Measurements from ENCODE around the gene TMCC2. TPM values are rescaled to one million over a fixed set of nuclear protein-coding genes. Genes with fewer than 3 reads are reported as not detected.
A peak's percentile ranks its signal among the peaks of the same experiment; 100 is the strongest.

The TMCC2 gene
- total RNA-seq, 1 donor from 2014 or later, result 10.6 TPM

DNA sequence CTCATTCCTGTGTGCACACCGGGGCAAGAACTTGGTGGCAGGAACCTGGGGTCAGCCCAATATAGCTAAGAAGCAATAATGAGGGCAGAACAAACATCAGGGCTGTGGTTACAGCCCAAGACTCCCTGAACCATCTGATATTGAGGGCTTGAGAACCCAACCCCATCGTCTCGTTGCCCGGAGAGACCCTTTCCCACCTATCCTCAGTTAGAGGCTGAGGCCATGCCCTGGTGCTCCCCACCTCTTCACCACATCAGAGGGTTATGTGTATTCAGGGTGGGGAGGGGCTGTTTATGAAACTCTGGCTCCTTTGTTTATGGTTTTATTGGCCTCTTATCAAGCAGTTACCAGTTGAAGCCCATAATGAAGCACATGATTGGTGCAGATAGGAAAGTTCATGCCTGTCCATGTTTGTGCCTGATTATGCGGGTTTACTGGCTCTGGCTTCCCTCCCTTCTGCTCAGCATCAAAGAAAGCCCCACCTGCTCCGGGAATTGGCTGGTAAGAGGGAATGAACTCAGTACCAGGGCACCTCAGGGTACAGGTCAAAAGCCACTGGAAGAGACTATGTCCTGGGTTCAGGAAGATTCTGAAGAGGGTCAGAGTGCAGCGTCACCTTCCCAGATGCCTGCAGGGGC, 79.3 kb downstream of the TMCC2 start:
- TF ChIP-seq, protein P1, sequence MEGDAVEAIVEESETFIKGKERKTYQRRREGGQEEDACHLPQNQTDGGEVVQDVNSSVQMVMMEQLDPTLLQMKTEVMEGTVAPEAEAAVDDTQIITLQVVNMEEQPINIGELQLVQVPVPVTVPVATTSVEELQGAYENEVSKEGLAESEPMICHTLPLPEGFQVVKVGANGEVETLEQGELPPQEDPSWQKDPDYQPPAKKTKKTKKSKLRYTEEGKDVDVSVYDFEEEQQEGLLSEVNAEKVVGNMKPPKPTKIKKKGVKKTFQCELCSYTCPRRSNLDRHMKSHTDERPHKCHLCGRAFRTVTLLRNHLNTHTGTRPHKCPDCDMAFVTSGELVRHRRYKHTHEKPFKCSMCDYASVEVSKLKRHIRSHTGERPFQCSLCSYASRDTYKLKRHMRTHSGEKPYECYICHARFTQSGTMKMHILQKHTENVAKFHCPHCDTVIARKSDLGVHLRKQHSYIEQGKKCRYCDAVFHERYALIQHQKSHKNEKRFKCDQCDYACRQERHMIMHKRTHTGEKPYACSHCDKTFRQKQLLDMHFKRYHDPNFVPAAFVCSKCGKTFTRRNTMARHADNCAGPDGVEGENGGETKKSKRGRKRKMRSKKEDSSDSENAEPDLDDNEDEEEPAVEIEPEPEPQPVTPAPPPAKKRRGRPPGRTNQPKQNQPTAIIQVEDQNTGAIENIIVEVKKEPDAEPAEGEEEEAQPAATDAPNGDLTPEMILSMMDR (IDR thresholded peaks at IDR 0.05; ENCODE audit: insufficient read depth, low read depth, low read length), result no peak
- TF ChIP-seq EZH2 (IDR thresholded peaks at IDR 0.05; ENCODE audit: insufficient read depth, low read length), result no peak
- Histone ChIP-seq H2AFZ (ENCODE audit: low read depth, low read length) (no peak overlapping the region), H4K20me1 (ENCODE audit: insufficient read depth, low read length) (peaks cover 23% of the 10 kb centered on the region), H3K36me3 (ENCODE audit: insufficient read depth, low read length) (peaks cover 55% of the 10 kb centered on the region), H3K27ac (ENCODE audit: low read depth, low read length) (no peak overlapping the region), H3K4me1 (ENCODE audit: insufficient read depth, low read length) (peaks cover 17% of the 10 kb centered on the region), H3K79me2 (ENCODE audit: insufficient read depth, low read length) (peaks cover 55% of the 10 kb centered on the region), H3K4me2 (ENCODE audit: low read length) (no peak overlapping the region), H3K27me3 (ENCODE audit: insufficient read depth, low read length) (no peaks in the 10 kb centered on the region), H3K9ac (ENCODE audit: low read length) (no peak overlapping the region), H3K9me3 (ENCODE audit: insufficient read depth, low read depth, low read length) (no peaks in the 10 kb centered on the region), H3K4me3 (ENCODE audit: insufficient read depth, low read depth, low read length) (no peak overlapping the region)
- H3K4me1 Mint-ChIP-seq (ENCODE audit: low read depth, unreplicated experiment), result peaks cover 37% of the 10 kb centered on the region
- H3K36me3 Mint-ChIP-seq (ENCODE audit: low read depth, unreplicated experiment), result peaks cover 59% of the 10 kb centered on the region
- no peak overlapping the region for H3K4me3 Mint-ChIP-seq (ENCODE audit: unreplicated experiment)
- no peak for FAIRE-seq
- peak overlapping the region; percentile 47 for H3K27ac Mint-ChIP-seq (ENCODE audit: unreplicated experiment)
- no peaks in the 10 kb centered on the region for H3K9me3 Mint-ChIP-seq (ENCODE audit: unreplicated experiment)
- no peak for DNase-seq (ENCODE audit: low read depth)
- H3K27me3 Mint-ChIP-seq (ENCODE audit: low read depth, unreplicated experiment), result no peaks in the 10 kb centered on the region

DNA sequence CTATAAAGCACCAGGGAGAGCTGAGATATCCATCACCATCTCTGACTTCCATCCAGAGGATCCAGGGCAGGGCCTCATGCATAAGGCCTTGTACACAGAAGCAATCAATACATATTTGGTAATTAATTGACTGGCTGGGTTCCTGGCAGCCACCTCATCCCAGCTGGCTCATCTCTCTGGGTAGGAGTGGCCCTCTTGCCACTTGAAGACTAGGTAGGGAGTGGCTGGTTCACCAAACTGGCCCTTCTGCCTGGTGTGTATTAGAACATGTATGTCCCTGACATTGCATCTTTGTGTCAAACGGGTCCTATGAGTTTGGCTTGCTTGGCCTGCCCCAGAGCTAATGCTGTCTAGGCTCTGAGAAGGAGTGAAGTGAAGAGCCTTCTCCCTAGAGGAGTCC, 82.0 kb downstream of the TMCC2 start:
- FAIRE-seq, result no peak
- TF ChIP-seq EZH2 (IDR thresholded peaks at IDR 0.05; ENCODE audit: insufficient read depth, low read length), result no peak
- TF ChIP-seq, protein P1 (IDR thresholded peaks at IDR 0.05; ENCODE audit: insufficient read depth, low read depth, low read length), result no peak
- Mint-ChIP-seq H3K36me3 (ENCODE audit: low read depth, unreplicated experiment) (peaks cover 57% of the 10 kb centered on the region), H3K4me1 (ENCODE audit: low read depth, unreplicated experiment) (peaks cover 51% of the 10 kb centered on the region), H3K9me3 (ENCODE audit: unreplicated experiment) (no peaks in the 10 kb centered on the region), H3K4me3 (ENCODE audit: unreplicated experiment) (no peak overlapping the region), H3K27ac (ENCODE audit: unreplicated experiment) (no peak overlapping the region), H3K27me3 (ENCODE audit: low read depth, unreplicated experiment) (no peaks in the 10 kb centered on the region)
- Histone ChIP-seq H3K4me2 (ENCODE audit: low read length) (no peak overlapping the region), H2AFZ (ENCODE audit: low read depth, low read length) (no peak overlapping the region), H3K9ac (ENCODE audit: low read length) (no peak overlapping the region), H3K9me3 (ENCODE audit: insufficient read depth, low read depth, low read length) (no peaks in the 10 kb centered on the region), H4K20me1 (ENCODE audit: insufficient read depth, low read length) (peaks cover 33% of the 10 kb centered on the region), H3K4me3 (ENCODE audit: insufficient read depth, low read depth, low read length) (no peak overlapping the region), H3K79me2 (ENCODE audit: insufficient read depth, low read length) (peaks cover 66% of the 10 kb centered on the region), H3K27me3 (ENCODE audit: insufficient read depth, low read length) (no peaks in the 10 kb centered on the region), H3K27ac (ENCODE audit: low read depth, low read length) (no peak overlapping the region), H3K36me3 (ENCODE audit: insufficient read depth, low read length) (peaks cover 45% of the 10 kb centered on the region), H3K4me1 (ENCODE audit: insufficient read depth, low read length) (peaks cover 18% of the 10 kb centered on the region)
- no peak for DNase-seq (ENCODE audit: low read depth)

- DNase-seq (ENCODE audit: low read depth), result no peak
- Mint-ChIP-seq H3K27ac (ENCODE audit: unreplicated experiment) (no peak overlapping the region), H3K9me3 (ENCODE audit: unreplicated experiment) (no peaks in the 10 kb centered on the region), H3K36me3 (ENCODE audit: low read depth, unreplicated experiment) (peaks cover 48% of the 10 kb centered on the region), H3K27me3 (ENCODE audit: low read depth, unreplicated experiment) (no peaks in the 10 kb centered on the region), H3K4me1 (ENCODE audit: low read depth, unreplicated experiment) (peaks cover 56% of the 10 kb centered on the region), H3K4me3 (ENCODE audit: unreplicated experiment) (no peak overlapping the region)
- no peak overlapping the region for H3K9ac ChIP-seq (ENCODE audit: low read length)
- H3K27me3 ChIP-seq (ENCODE audit: insufficient read depth, low read length), result no peaks in the 10 kb centered on the region
- H4K20me1 ChIP-seq (ENCODE audit: insufficient read depth, low read length), result peaks cover 45% of the 10 kb centered on the region
- H3K4me3 ChIP-seq (ENCODE audit: insufficient read depth, low read depth, low read length), result no peak overlapping the region
- H3K27ac ChIP-seq (ENCODE audit: low read depth, low read length), result no peak overlapping the region
- H3K36me3 ChIP-seq (ENCODE audit: insufficient read depth, low read length), result peaks cover 41% of the 10 kb centered on the region
- H3K4me1 ChIP-seq (ENCODE audit: insufficient read depth, low read length), result peaks cover 15% of the 10 kb centered on the region
- H3K9me3 ChIP-seq (ENCODE audit: insufficient read depth, low read depth, low read length), result no peaks in the 10 kb centered on the region
- TF ChIP-seq, protein P1 (IDR thresholded peaks at IDR 0.05; ENCODE audit: insufficient read depth, low read depth, low read length), result no peak
- no peak for TF ChIP-seq EZH2 (IDR thresholded peaks at IDR 0.05; ENCODE audit: insufficient read depth, low read length)
- peaks cover 80% of the 10 kb centered on the region for H3K79me2 ChIP-seq (ENCODE audit: insufficient read depth, low read length)
- no peak overlapping the region for H2AFZ ChIP-seq (ENCODE audit: low read depth, low read length)
- no peak overlapping the region for H3K4me2 ChIP-seq (ENCODE audit: low read length)
- FAIRE-seq, result no peak
These were observed 83.4 kb downstream of the TMCC2 start for GRCh38 chr1:205310976-205311704.

Measured in astrocyte (in vitro differentiated cells and primary cell).